Omental fat pad (tissue), 4 donors: ENCODE data around the gene TMC5. TPM values are rescaled to one million over a fixed set of nuclear protein-coding genes. Genes with fewer than 3 reads are reported as not detected.
"Not testable (repeated sequence)": the region's sequence is repeated elsewhere in the genome, so short reads cannot be mapped to it uniquely, and the experiment has no call there.

Experiments used
- ATAC-seq: fragments of 150-250 bp; one replicate; pipeline ENCODE4 v1.9.1; 2016; ENCODE audit warnings: mild to moderate bottlenecking, moderate library complexity; ENCODE audit not compliant: low FRiP score
- DNase-seq: peaks from one replicate; pipeline ENCODE4 v3.0.0-alpha.2; 2019; ENCODE audit warnings: low spot score
- total RNA-seq, 4 donors: library from RNA; depleted of rRNA; stranded (reverse); fragments of >200 nt; gene quantifications; one replicate each; pipeline ENCODE4 v1.1.0, GENCODE V29; 2016
- TF ChIP-seq, protein P1 (sequence below), 3 donors: fragments of 450-650 bp; IDR thresholded peaks; one replicate each; pipeline ENCODE4 v1.5.1; 2016 to 2017; ENCODE audit warnings: antibody characterized with exemption in 3 of 3, mild to moderate bottlenecking in 3 of 3, moderate library complexity in 2 of 3

The TMC5 gene
- total RNA-seq, 4 donors from 2014 or later: 0.47 to 7.1 (median 1.1) TPM

DNA sequence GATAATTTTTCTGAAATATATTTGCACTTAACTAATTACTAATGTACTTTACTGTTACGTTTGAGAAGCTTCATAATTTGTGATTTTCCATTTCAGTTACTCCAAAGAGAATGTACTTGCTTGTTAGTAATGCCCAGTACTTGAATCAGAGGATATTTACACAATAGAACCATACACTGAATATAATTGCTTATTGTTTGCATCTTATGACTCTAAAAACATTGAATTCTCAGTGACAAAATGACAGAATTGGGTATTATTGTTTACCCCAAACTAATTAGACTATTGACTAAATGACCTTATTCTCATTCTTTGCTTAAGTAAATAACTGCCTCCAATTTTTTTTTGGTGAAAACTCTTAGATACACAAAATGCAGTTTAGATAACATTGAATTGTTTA is 114.9 kb downstream of the TMC5 start:
- DNase-seq: no peak
- no peak for ATAC-seq
- TF ChIP-seq, protein P1, sequence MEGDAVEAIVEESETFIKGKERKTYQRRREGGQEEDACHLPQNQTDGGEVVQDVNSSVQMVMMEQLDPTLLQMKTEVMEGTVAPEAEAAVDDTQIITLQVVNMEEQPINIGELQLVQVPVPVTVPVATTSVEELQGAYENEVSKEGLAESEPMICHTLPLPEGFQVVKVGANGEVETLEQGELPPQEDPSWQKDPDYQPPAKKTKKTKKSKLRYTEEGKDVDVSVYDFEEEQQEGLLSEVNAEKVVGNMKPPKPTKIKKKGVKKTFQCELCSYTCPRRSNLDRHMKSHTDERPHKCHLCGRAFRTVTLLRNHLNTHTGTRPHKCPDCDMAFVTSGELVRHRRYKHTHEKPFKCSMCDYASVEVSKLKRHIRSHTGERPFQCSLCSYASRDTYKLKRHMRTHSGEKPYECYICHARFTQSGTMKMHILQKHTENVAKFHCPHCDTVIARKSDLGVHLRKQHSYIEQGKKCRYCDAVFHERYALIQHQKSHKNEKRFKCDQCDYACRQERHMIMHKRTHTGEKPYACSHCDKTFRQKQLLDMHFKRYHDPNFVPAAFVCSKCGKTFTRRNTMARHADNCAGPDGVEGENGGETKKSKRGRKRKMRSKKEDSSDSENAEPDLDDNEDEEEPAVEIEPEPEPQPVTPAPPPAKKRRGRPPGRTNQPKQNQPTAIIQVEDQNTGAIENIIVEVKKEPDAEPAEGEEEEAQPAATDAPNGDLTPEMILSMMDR (IDR thresholded peaks at IDR 0.05): no peak

DNA sequence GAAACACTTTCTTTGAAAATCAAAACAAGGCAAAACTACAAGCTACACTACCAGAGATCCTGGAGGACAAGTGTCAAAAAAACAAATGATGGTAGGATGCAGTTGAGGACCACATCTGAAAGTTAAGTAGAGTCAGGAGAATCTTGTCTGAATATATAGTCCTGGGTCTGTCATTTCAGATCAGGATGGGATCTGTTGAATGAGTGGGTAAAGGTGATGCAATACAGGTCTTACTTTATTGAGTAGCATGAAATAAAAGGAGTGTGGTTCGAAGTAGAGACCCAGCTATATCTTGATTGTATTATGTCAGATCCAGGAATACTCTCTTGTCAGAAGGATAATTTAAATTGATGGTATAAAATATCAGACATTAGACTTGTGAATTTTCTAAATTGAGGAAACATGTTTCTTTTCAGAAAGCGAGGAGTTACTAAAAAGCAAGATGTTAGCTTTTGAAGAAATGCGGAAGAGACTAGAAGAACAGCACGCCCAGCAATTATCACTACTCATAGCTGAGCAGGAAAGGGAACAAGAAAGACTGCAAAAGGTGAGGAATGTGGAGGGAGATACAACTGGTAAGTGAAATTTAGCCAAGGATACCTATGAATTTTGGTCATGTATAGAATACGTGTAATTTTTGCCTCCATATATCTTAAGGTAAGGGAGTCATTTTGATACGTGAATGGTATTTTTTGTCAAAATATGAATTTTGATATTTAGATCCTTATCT is 122.7 kb downstream of the TMC5 start:
- ATAC-seq (no peak), DNase-seq (no peak)
- TF ChIP-seq, protein P1 (IDR thresholded peaks at IDR 0.05): no peak

DNA sequence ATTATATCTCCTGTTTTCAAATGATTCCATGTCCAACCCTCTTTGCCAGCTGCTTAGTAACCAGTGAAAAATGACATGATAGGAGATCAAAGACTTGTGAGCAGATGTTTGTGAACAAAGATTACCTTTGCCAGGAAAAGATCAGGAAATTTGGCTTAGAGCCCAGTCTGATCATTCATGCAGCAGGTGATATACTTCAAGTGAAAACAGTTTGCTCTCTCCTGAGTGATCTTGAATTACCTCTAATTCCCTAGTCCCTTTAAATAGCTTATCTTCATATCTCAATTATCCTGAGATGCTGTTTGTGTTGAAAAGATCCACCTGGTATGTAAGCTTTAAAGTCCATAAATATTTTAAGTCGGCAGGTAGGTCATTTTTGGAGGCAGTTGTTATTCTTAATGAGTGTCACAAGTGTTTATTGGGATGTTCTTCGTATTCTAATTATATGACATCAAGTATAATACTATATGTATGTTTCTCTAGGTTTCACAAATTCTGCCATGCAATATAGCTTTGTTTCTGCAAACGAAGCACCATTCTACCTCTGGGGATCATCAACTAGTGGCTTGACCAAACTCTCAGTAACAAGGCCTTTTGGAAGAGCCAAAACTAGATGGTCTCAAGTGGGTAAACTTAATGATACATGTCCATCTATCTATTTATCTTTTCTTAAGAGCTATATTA is 124.6 kb downstream of the TMC5 start:
- DNase-seq (no peak), ATAC-seq (no peak)
- TF ChIP-seq, protein P1 (IDR thresholded peaks at IDR 0.05): no peak

DNA sequence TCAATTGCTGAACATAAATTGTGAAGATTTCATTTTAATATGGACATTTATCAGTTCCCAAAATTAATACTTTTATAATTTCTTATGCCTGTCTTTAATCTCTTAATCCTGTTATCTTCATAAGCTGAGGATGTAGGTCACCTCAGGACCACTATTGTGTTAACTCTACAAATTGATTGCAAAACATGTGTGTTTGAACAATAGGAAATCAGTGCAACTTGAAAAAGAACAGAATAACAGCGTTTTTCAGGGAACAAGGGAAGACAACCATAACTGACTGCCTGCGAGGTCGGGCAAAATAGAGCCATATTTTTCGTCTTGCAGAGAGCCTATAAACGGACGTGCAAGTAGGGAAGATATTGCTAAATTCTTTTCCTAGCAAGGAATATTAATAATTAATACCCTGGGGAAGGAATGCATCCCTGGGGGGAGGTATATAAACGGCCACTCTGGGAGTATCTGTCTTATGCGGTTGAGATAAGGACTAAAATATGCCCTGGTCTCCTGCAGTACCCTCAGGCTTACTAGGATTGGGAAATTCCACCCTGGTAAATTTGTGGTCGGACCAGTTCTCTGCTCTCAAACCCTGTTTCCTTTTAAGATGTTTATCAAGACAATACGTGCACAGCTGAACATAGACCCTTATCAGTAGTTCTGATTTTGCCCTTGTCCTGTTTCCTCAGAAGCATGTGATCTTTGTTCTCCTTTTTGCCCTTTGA is 125.8 kb downstream of the TMC5 start:
- not testable (repeated sequence) for ATAC-seq, DNase-seq

DNA sequence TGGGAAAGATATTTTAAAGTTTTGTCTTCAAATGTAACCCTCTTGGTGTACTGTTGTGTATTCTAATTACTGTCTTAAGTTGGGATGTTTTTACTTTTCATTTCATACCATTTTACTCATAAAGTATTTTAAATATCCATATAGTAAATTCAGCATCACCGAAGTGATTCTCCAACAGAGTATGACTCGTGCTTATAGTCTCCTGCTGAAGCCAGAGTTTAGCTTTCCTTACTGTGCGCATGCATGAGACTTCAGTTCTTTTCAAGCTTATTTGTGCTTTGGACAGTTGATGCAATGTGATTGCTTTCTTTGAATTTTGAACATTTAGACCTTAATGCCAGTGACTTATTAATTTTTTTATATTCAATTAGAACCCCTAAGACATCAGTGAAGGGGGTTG is 130.5 kb downstream of the TMC5 start:
- ATAC-seq: no peak
- DNase-seq: no peak
- TF ChIP-seq, protein P1 (IDR thresholded peaks at IDR 0.05): no peak

Other genes starting within 250 kb of the TMC5 start
- gene SYT17, start 249.6 kb upstream of the TMC5 start, total RNA-seq: 10 to 100 TPM in 1 of 4 donors, 1 to 10 TPM in 3; 3.0 to 15.9 (median 7.1) TPM
- not detected for gene CLEC19A, start 132.2 kb upstream of the TMC5 start, total RNA-seq
- 10 to 100 TPM; 38.7 to 68.0 (median 49.8) TPM for gene GDE1, start 104.2 kb downstream of the TMC5 start, total RNA-seq
- 10 to 100 TPM in 3 of 4 donors, 1 to 10 TPM in 1; 8.9 to 18.8 (median 14.3) TPM for gene CCP110, start 106.1 kb downstream of the TMC5 start, total RNA-seq
- 10 to 100 TPM; 42.4 to 59.3 (median 43.1) TPM for gene VPS35L, start 137.8 kb downstream of the TMC5 start, total RNA-seq